Subcutaneous adipose tissue (tissue), 4 donors: Measurements from ENCODE around the gene TMEM132C. TPM values are rescaled to one million over a fixed set of nuclear protein-coding genes. Genes with fewer than 3 reads are reported as not detected.

Experiments used
- CTCF ChIP-seq: fragments of 450-650 bp; IDR thresholded peaks from one replicate; pipeline ENCODE4 v1.5.1; 2016; ENCODE audit warnings: low read depth, mild to moderate bottlenecking, control low read depth, antibody characterized with exemption, moderate library complexity
- total RNA-seq, 4 donors: library from RNA; depleted of rRNA; stranded (reverse); fragments of >200 nt; gene quantifications; one replicate each; pipeline ENCODE4 v1.1.0, GENCODE V29; 2016

Gene TMEM132C
- total RNA-seq, 4 donors from 2014 or later = 44.2 to 73.5 (median 67.8) TPM

- TF ChIP-seq CTCF = no peak
These were observed 58.7 kb downstream of the TMEM132C start for GRCh38 chr12:128325646-128326045.

GRCh38 chr12:128326406-128326805 is 59.4 kb downstream of the TMEM132C start:
- no peak for TF ChIP-seq CTCF

GRCh38 chr12:128328961-128329360 is 62.0 kb downstream of the TMEM132C start:
- TF ChIP-seq CTCF = no peak

- TF ChIP-seq CTCF = no peak
These were observed 69.5 kb downstream of the TMEM132C start for GRCh38 chr12:128336204-128337070.

- TF ChIP-seq CTCF = no peak
These were observed 70.0 kb downstream of the TMEM132C start for GRCh38 chr12:128337071-128337345.

GRCh38 chr12:128337431-128338170 is 70.6 kb downstream of the TMEM132C start:
- TF ChIP-seq CTCF = no peak

- no peak for TF ChIP-seq CTCF
These were observed 71.6 kb downstream of the TMEM132C start for GRCh38 chr12:128338386-128339125.
